Ecto neural progenitor cell (in vitro differentiated cells): ENCODE results near the gene MEX3D.
A peak's percentile ranks its signal among the peaks of the same experiment; 100 is the strongest.
"Not testable (repeated sequence)": the region's sequence is repeated elsewhere in the genome, so short reads cannot be mapped to it uniquely, and the experiment has no call there.

Experiments
- DNase-seq: peaks from one replicate; pipeline ENCODE4 v3.0.0-alpha.2; 2018; ENCODE audit warnings: low spot score

Gene MEX3D

GRCh38 chr19:1535699-1536098 lies 32.4 kb downstream of the MEX3D start:
- DNase-seq, result not testable (repeated sequence)

- no peak for DNase-seq
Observed at GRCh38 chr19:1534972-1535371, 33.2 kb downstream of the MEX3D start.

- no peak for DNase-seq
Observed at GRCh38 chr19:1533510-1534150, 34.5 kb downstream of the MEX3D start.

GRCh38 chr19:1532003-1532402 lies 36.1 kb downstream of the MEX3D start:
- DNase-seq, result no peak

GRCh38 chr19:1531587-1531986 lies 36.5 kb downstream of the MEX3D start:
- no peak for DNase-seq

- not testable (repeated sequence) for DNase-seq
Observed at GRCh38 chr19:1530856-1531255, 37.3 kb downstream of the MEX3D start.

- DNase-seq, result no peak
Observed at GRCh38 chr19:1529430-1529816, 38.7 kb downstream of the MEX3D start.

- DNase-seq, result no peak
Observed at GRCh38 chr19:1528596-1529429, 39.3 kb downstream of the MEX3D start.

- no peak for DNase-seq
Observed at GRCh38 chr19:1527650-1528309, 40.3 kb downstream of the MEX3D start.

GRCh38 chr19:1526979-1527649 lies 41.0 kb downstream of the MEX3D start:
- DNase-seq, result no peak

- no peak for DNase-seq
Observed at GRCh38 chr19:1526066-1526778, 41.9 kb downstream of the MEX3D start.

GRCh38 chr19:1525343-1525742 lies 42.8 kb downstream of the MEX3D start:
- DNase-seq, result no peak

GRCh38 chr19:1524972-1525325 lies 43.2 kb downstream of the MEX3D start:
- no peak for DNase-seq

- DNase-seq, result no peak
Observed at GRCh38 chr19:1524287-1524971, 43.7 kb downstream of the MEX3D start.

GRCh38 chr19:1523412-1524286 lies 44.5 kb downstream of the MEX3D start, which contains the start of gene PLK5:
PLK5 (plus strand) TSS chr19:1524077; CDS start chr19:1526997, 2,920 bp downstream.
- DNase-seq, result peak; percentile 66

GRCh38 chr19:1522838-1523237 lies 45.3 kb downstream of the MEX3D start:
- DNase-seq, result no peak

GRCh38 chr19:1522061-1522460 lies 46.1 kb downstream of the MEX3D start:
- DNase-seq, result no peak

GRCh38 chr19:1521636-1522035 lies 46.5 kb downstream of the MEX3D start:
- DNase-seq, result no peak

GRCh38 chr19:1520203-1520780 lies 47.8 kb downstream of the MEX3D start:
- no peak for DNase-seq

- DNase-seq, result not testable (repeated sequence)
Observed at GRCh38 chr19:1519802-1520201, 48.3 kb downstream of the MEX3D start.
